ENCODE results near the gene CRYL1.

The CRYL1 gene

DNA sequence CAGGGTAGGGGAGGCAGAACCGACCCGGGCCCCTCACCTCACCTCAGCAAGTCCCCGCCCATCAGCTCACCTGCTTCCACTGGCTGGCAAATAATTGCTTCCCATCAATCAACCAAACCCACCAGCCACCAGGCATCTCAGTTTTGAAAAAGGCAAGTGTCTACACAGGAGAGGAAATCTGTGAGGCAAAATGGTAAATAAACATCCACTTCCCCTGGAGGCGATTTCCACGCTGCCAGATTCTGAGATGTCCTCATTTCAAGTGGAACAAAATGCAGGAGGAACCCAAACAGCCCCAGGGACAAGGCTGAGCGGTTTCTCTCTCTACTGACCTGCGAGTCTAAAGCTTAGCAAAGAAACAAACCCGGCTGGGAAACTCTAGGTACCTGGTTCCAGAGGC, 117.5 kb downstream of the CRYL1 start:
- H3K4me3 ChIP-seq (ENCODE audit: low read length), result no peak overlapping the region
- no peak for DNase-seq (ENCODE audit: low read depth)
- TF ChIP-seq, protein P1, sequence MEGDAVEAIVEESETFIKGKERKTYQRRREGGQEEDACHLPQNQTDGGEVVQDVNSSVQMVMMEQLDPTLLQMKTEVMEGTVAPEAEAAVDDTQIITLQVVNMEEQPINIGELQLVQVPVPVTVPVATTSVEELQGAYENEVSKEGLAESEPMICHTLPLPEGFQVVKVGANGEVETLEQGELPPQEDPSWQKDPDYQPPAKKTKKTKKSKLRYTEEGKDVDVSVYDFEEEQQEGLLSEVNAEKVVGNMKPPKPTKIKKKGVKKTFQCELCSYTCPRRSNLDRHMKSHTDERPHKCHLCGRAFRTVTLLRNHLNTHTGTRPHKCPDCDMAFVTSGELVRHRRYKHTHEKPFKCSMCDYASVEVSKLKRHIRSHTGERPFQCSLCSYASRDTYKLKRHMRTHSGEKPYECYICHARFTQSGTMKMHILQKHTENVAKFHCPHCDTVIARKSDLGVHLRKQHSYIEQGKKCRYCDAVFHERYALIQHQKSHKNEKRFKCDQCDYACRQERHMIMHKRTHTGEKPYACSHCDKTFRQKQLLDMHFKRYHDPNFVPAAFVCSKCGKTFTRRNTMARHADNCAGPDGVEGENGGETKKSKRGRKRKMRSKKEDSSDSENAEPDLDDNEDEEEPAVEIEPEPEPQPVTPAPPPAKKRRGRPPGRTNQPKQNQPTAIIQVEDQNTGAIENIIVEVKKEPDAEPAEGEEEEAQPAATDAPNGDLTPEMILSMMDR (conservative IDR thresholded peaks at IDR 0.05; ENCODE audit: low read length), result no peak

DNA sequence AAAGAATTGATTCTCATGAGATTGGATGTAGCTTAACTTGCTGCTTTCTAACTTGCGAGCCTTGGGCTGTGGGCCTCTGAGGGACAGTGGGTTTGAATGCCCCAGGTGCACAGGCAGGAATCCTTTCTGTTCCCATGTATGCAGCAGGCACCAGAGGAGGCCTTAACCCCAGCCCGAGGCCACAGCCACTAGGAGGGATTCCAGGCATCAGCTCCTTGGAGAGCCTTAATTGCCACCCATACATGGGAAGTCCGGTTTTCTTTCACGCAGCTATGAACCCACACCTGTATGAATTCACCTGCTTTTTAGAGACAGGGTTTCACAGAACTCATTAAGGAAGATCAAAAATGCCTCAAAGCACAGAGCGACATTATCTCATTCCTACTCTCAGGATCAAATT, 117.9 kb downstream of the CRYL1 start:
- H3K4me3 ChIP-seq (ENCODE audit: low read length), result no peak overlapping the region
- TF ChIP-seq, protein P1 (conservative IDR thresholded peaks at IDR 0.05; ENCODE audit: low read length), result no peak
- DNase-seq (ENCODE audit: low read depth), result no peak

DNA sequence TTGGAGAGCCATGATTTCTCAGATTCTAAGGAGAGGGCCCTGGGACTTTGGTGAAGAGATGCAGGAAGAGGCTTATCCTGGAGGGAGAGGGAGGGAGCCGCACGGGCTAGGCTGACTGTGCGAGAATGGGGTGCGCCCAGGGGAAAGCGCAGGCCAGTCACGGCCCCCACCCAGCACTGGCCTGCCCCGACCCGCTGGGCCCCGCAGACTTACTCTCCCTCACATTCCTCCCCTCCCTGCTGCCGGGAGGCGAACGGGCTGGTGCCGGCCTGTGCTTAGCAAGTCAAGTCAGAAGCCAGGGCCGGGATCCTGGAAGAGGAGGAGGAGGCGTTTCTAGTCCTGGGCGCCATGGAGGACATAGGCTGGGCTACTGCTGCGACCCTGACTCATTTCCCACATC, 120.0 kb downstream of the CRYL1 start:
- TF ChIP-seq, protein P1 (conservative IDR thresholded peaks at IDR 0.05; ENCODE audit: low read length), result no peak
- no peak for DNase-seq (ENCODE audit: low read depth)
- no peak overlapping the region for H3K4me3 ChIP-seq (ENCODE audit: low read length)

DNA sequence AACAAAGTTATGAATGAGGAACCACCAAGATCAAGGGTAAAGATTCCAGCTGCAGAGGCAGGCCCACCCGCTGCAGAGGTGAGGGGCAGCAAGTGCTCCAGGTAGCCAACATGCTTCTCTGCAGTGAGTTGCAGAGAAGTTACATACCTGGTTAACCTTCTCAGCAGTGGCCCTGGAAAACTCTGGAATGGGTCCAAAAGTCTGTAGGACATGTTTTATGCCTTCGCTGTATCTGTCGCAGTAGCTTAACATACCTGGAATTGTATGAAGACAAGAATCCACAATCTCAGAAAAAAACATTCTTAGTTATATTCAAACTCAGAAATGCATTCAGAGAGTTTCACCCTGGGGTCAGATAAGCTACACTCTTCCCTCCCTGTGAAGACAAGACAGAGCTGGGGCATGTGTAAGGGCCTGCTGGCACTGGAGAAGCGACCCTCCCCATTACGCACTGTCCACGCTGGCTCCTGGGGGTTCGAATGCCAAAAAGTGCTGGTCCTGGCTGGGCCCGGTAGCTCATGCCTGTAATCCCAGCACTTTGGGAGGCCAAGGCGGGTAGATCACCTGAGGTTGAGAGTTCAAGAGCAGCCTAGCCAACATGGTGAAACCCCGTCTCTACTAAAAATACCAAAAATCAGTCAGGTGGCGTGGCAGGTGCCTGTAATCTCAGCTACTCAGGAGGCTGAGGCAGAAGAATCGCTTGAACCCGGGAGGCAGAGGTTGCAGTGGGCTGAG, 121.0 kb downstream of the CRYL1 start:
- TF ChIP-seq, protein P1 (conservative IDR thresholded peaks at IDR 0.05; ENCODE audit: low read length), result no peak
- DNase-seq (ENCODE audit: low read depth), result no peak
- no peak overlapping the region for H3K4me3 ChIP-seq (ENCODE audit: low read length)

DNA sequence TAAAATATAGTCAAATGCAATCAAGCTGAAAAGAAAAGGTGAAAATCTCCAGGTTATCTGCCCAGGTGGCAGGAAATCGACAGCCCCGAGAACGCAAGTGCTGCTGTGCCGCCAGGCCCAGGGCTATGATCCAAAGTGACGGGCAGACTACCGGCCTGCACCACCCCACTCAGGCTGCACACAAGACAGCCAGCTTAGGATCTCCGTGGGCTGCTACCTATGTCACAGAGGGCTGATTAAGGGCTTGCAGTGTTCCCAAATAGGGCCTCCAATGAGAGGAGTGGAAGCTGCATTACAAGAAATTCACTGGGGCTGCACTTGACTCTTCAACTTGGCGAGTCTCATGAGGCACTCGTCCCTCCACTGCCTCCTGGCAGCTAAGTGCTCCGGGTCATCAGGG, 121.8 kb downstream of the CRYL1 start:
- TF ChIP-seq, protein P1 (conservative IDR thresholded peaks at IDR 0.05; ENCODE audit: low read length), result no peak
- DNase-seq (ENCODE audit: low read depth), result no peak

DNA sequence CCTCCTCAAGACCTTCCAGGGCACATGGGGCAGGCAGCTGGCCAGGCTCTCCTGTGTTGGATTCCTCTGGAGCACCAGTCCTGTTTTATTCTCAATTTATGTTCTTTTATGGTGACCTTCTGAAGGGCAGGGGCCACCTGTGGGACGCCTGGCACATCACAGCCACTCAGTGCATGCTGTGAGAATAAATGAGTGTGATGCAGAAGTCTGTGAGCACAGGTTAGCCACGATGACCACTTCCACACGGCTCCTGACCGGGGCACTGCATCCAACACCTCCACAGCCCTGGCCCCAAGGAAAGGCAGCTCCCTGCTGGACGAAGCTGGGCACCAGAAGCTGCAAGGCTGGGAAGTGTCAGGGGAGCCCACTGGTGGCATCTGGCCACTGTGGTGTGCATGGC, 122.8 kb downstream of the CRYL1 start:
- no peak overlapping the region for H3K4me3 ChIP-seq (ENCODE audit: low read length)
- DNase-seq (ENCODE audit: low read depth), result no peak
- TF ChIP-seq, protein P1 (conservative IDR thresholded peaks at IDR 0.05; ENCODE audit: low read length), result no peak

More for the DNA sequence above, 121.8 kb downstream of the CRYL1 start:
- H3K4me3 ChIP-seq (ENCODE audit: low read length), result no peak overlapping the region
